ENCODE measurements around the gene PGM2.

DNA sequence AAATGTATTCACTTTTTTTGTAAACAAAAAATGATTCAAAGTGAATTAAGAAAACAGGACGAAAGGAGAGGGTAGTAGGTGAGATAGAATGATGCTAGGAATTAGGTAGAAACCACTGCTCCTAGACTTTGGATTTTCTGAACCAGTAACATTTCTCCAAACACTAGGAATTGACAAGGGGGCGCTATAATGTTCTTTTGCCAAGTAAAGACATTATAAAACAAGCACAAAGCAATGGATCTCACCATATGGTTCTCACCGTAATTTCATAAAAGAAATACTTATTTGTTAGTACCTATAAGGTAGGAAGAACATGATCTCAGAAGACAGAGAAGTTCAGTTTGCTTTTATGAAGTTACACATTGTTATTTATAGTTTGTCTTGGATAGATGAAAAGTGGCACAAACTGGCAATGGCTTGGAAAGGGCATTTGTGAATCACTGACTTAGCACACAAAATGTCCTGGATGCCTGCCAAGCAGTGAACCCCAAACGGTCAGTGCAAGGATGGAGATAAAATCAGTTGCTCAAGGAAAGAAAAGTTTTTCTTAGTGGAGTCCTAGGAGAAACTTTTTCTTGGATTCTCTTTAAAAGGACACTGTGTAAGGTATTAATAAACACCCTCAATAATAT lies 56.3 kb downstream of the PGM2 start:
- TF ChIP-seq, protein P1, sequence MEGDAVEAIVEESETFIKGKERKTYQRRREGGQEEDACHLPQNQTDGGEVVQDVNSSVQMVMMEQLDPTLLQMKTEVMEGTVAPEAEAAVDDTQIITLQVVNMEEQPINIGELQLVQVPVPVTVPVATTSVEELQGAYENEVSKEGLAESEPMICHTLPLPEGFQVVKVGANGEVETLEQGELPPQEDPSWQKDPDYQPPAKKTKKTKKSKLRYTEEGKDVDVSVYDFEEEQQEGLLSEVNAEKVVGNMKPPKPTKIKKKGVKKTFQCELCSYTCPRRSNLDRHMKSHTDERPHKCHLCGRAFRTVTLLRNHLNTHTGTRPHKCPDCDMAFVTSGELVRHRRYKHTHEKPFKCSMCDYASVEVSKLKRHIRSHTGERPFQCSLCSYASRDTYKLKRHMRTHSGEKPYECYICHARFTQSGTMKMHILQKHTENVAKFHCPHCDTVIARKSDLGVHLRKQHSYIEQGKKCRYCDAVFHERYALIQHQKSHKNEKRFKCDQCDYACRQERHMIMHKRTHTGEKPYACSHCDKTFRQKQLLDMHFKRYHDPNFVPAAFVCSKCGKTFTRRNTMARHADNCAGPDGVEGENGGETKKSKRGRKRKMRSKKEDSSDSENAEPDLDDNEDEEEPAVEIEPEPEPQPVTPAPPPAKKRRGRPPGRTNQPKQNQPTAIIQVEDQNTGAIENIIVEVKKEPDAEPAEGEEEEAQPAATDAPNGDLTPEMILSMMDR (conservative IDR thresholded peaks at IDR 0.05 in 1 of 2, IDR thresholded peaks at IDR 0.05 in 1 of 2; ENCODE audit: extremely low read depth in 1 of 2, insufficient read depth in 1 of 2, low read depth in 1 of 2, low read length in 2 of 2): no peak
- no peak for TF ChIP-seq EZH2 (IDR thresholded peaks at IDR 0.05; ENCODE audit: borderline replicate concordance, low read length)
